Smooth muscle cell (in vitro differentiated cells): ENCODE data around the gene TARS2. TPM values are rescaled to one million over a fixed set of nuclear protein-coding genes. Genes with fewer than 3 reads are reported as not detected.

Experiments
- DNase-seq: peaks from one replicate; lab custom pipeline; 2025; ENCODE audit not compliant: unreplicated experiment; lab: John Stamatoyannopoulos, UW
- H2AFZ ChIP-seq: fragments of 200-600 bp; sonication (generic); 2 replicates; pipeline ENCODE4 v1.6.0; 2016; ENCODE audit warnings: antibody characterized with exemption, low read depth, mild to moderate bottlenecking
- H3F3A ChIP-seq: fragments of 200-600 bp; sonication (generic); 2 replicates; pipeline ENCODE4 v1.6.0; 2017; ENCODE audit warnings: antibody characterized with exemption, low read depth
- H3K27ac ChIP-seq: fragments of 200-600 bp; sonication (generic); 2 replicates; pipeline ENCODE4 v1.5.1; 2016; ENCODE audit warnings: low read depth, mild to moderate bottlenecking
- H3K27me3 ChIP-seq: fragments of 200-600 bp; sonication (generic); 2 replicates; pipeline ENCODE4 v1.6.1; 2016; ENCODE audit warnings: low read depth, mild to moderate bottlenecking
- H3K36me3 ChIP-seq: fragments of 200-600 bp; sonication (generic); 2 replicates; pipeline ENCODE4 v1.5.1; 2016; ENCODE audit warnings: low read depth
- H3K4me1 ChIP-seq: fragments of 200-600 bp; sonication (generic); 2 replicates; pipeline ENCODE4 v1.5.1; 2016; ENCODE audit warnings: low read depth
- H3K4me2 ChIP-seq: fragments of 200-600 bp; sonication (generic); 2 replicates; pipeline ENCODE4 v1.6.0; 2016; ENCODE audit warnings: mild to moderate bottlenecking
- H3K4me3 ChIP-seq: fragments of 200-600 bp; sonication (generic); 2 replicates; pipeline ENCODE4 v1.5.1; 2016; ENCODE audit warnings: mild to moderate bottlenecking
- H3K79me2 ChIP-seq: fragments of 200-600 bp; sonication (generic); 2 replicates; pipeline ENCODE4 v1.6.0; 2016; ENCODE audit warnings: low read depth, mild to moderate bottlenecking
- H3K9ac ChIP-seq: fragments of 200-600 bp; sonication (generic); 2 replicates; pipeline ENCODE4 v1.6.0; 2016; ENCODE audit warnings: low read depth
- H3K9me3 ChIP-seq: fragments of 200-600 bp; sonication (generic); replicated peaks from 2 replicates; pipeline ENCODE4 v1.5.1; 2016; ENCODE audit warnings: low read depth
- H4K20me1 ChIP-seq: fragments of 200-600 bp; sonication (generic); 2 replicates; pipeline ENCODE4 v1.6.0; 2016; ENCODE audit warnings: low read depth
- WGBS: methylation state at CpG from one replicate; pipeline ENCODE4 v1.1.7; 2016; ENCODE audit warnings: low lambda C conversion rate; 5-methylcytosine and 5-hydroxymethylcytosine counted together
- polyA plus RNA-seq: library from polyadenylated mRNA; unstranded; fragments of >200 nt; fragmentation: Nextera tagmentation; extraction: Ambion mirVana; gene quantifications from 2 replicates; pipeline ENCODE4 v1.2.1, GENCODE V29; 2016
- total RNA-seq: library from RNA; depleted of rRNA; stranded (reverse); fragments of >200 nt; gene quantifications from 2 replicates; pipeline ENCODE4 v1.2.3, GENCODE V29; 2014
- TF ChIP-seq, protein P1 (sequence below): fragments of 200-600 bp; sonication (generic); IDR thresholded peaks from 2 replicates; pipeline ENCODE4 v1.5.1; 2017; ENCODE audit warnings: borderline replicate concordance, mild to moderate bottlenecking, antibody characterized with exemption; ENCODE audit not compliant: insufficient read depth, poor library complexity, severe bottlenecking

Gene TARS2
- total and polyA plus RNA-seq, 2 experiments from 2014 or later: 8.6 to 20.9 TPM

DNA sequence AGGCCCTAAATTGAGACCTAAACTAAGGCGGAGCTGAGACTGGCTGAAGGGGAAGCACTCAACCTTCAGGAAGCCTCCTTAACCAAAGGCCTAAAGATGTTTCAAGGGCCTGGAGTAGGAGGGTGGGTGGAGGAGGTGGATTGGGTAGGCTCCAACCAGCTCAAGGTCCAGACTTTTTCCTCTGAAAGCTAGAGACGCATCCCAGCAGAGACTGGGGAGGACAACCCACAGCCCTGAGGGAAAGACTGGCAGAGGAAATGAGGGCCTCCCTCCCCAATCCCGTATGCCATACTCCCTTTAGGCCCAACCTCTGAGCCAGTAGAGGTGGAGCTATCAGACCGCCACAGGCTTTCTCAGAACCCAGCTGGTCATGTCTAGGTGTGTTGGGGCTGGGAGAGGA lies 21.8 kb downstream of the TARS2 start:
- H3K4me3 ChIP-seq: no peak overlapping the region
- H3K79me2 ChIP-seq: no peaks in the 10 kb centered on the region
- H4K20me1 ChIP-seq: no peaks in the 10 kb centered on the region
- no peaks in the 10 kb centered on the region for H3K9me3 ChIP-seq
- TF ChIP-seq, protein P1, sequence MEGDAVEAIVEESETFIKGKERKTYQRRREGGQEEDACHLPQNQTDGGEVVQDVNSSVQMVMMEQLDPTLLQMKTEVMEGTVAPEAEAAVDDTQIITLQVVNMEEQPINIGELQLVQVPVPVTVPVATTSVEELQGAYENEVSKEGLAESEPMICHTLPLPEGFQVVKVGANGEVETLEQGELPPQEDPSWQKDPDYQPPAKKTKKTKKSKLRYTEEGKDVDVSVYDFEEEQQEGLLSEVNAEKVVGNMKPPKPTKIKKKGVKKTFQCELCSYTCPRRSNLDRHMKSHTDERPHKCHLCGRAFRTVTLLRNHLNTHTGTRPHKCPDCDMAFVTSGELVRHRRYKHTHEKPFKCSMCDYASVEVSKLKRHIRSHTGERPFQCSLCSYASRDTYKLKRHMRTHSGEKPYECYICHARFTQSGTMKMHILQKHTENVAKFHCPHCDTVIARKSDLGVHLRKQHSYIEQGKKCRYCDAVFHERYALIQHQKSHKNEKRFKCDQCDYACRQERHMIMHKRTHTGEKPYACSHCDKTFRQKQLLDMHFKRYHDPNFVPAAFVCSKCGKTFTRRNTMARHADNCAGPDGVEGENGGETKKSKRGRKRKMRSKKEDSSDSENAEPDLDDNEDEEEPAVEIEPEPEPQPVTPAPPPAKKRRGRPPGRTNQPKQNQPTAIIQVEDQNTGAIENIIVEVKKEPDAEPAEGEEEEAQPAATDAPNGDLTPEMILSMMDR: no peak
- no peaks in the 10 kb centered on the region for H3F3A ChIP-seq
- no peak for DNase-seq
- H3K4me2 ChIP-seq: no peak overlapping the region
- WGBS: 87% methylated on average over 4 of the region's 4 CpGs
- peaks cover 7% of the 10 kb centered on the region for H3K4me1 ChIP-seq
- H3K27me3 ChIP-seq: no peaks in the 10 kb centered on the region
- no peak overlapping the region for H3K27ac ChIP-seq
- no peak overlapping the region for H2AFZ ChIP-seq
- H3K36me3 ChIP-seq: no peaks in the 10 kb centered on the region
- H3K9ac ChIP-seq: no peak overlapping the region

- Histone ChIP-seq H3F3A (no peaks in the 10 kb centered on the region), H3K36me3 (no peaks in the 10 kb centered on the region), H4K20me1 (no peaks in the 10 kb centered on the region), H3K9ac (no peak overlapping the region), H3K9me3 (no peaks in the 10 kb centered on the region), H3K27me3 (no peaks in the 10 kb centered on the region), H3K4me2 (no peak overlapping the region), H3K4me1 (peaks cover 13% of the 10 kb centered on the region), H3K27ac (no peak overlapping the region), H2AFZ (no peak overlapping the region), H3K4me3 (no peak overlapping the region), H3K79me2 (no peaks in the 10 kb centered on the region)
- TF ChIP-seq, protein P1: no peak
- no peak for DNase-seq
- WGBS: 92% methylated on average over 12 of the region's 12 CpGs
Measured at GRCh38 chr1:150511551-150511950, 24.3 kb downstream of the TARS2 start.

GRCh38 chr1:150511985-150512660 lies 24.9 kb downstream of the TARS2 start:
- no peak overlapping the region for H2AFZ ChIP-seq

More at GRCh38 chr1:150511985-150512660, 24.9 kb downstream of the TARS2 start:
- 91% methylated on average over 17 of the region's 17 CpGs for WGBS
- peaks cover 15% of the 10 kb centered on the region for H3K4me1 ChIP-seq
- H3K36me3 ChIP-seq: no peaks in the 10 kb centered on the region
- H3K79me2 ChIP-seq: no peaks in the 10 kb centered on the region
- H3K9me3 ChIP-seq: no peaks in the 10 kb centered on the region
- no peak overlapping the region for H3K9ac ChIP-seq
- H3K4me2 ChIP-seq: no peak overlapping the region
- TF ChIP-seq, protein P1: no peak
- H4K20me1 ChIP-seq: no peaks in the 10 kb centered on the region
- H3F3A ChIP-seq: no peaks in the 10 kb centered on the region
- H3K27ac ChIP-seq: no peak overlapping the region
- no peak overlapping the region for H3K4me3 ChIP-seq
- no peak for DNase-seq
- no peaks in the 10 kb centered on the region for H3K27me3 ChIP-seq
